HL-60 (cell line): Measurements from ENCODE around the gene LILRA6.
"Not testable (repeated sequence)": the region's sequence is repeated elsewhere in the genome, so short reads cannot be mapped to it uniquely, and the experiment has no call there.

Experiments used
- CTCF ChIP-seq: IDR thresholded peaks from one replicate; pipeline ENCODE4 v1.5.1; 2011; ENCODE audit warnings: low read length, control low read depth, inconsistent platforms; ENCODE audit not compliant: insufficient read depth
- GABPA ChIP-seq: IDR thresholded peaks from 2 replicates; pipeline ENCODE4 v1.6.1; 2012; ENCODE audit warnings: low read depth
- POLR2AphosphoS5 ChIP-seq: IDR thresholded peaks from 2 replicates; pipeline ENCODE4 v1.6.1; 2012; ENCODE audit warnings: low read depth

- TF ChIP-seq GABPA, CTCF, POLR2AphosphoS5: not testable (repeated sequence)
Observed at GRCh38 chr19:54285427-54286056, 43.0 kb upstream of the LILRA6 start.
